NCI-H1105 treated with DMSO at 0.1 percent for 48 hours (cell line): ENCODE measurements around the gene RPS6KA2.

Source experiments
- DNase-seq: peaks from one replicate; lab custom pipeline; 2025; lab: John Stamatoyannopoulos, UW

Gene RPS6KA2

DNA sequence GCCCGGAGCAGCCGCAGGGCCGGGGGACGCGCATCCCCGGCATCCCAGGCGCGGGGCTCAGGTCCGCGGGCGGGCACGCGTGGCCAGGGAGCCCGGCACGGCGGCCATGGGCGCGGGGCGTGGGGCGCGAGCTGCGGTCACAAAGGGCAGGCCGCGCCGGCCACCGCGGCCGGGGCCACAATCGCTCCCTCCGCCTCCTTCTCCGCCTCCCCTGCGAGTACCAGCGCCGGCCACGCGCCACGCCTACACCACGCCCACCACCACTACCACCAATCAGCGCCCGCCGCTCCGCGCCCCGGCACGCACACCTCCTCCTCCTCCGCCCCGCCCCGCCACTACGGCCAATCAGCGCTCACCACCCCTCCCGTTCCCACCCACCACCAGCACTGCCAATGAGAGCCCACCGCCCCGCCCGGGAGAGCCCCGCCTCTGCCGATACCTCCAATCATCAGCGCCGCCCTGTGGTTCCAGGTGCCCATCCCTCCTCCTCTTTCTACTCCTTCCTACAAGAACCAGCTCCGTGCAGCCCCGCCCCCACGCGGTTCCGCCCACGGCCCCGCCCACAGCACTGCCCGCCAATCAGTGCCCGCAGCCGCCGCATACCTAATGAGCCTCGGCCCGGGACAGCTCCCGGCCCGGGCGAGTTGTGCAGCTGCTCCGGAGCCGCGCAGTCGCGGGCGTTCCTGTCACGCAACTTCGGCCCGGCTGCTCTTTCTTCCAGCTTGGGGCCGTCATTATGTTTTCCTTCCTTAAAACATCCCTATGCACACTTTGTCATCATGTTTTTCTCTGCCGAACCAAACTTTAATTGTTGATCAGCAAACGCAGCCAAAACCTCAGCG is at the start of gene RPS6KA2:
Gene RPS6KA2 (minus strand): TSS at position 219 of the 842 bp plus-strand sequence. CDS start 232 bp downstream, outside the sequence.
- peak; percentile 100 for DNase-seq

DNA sequence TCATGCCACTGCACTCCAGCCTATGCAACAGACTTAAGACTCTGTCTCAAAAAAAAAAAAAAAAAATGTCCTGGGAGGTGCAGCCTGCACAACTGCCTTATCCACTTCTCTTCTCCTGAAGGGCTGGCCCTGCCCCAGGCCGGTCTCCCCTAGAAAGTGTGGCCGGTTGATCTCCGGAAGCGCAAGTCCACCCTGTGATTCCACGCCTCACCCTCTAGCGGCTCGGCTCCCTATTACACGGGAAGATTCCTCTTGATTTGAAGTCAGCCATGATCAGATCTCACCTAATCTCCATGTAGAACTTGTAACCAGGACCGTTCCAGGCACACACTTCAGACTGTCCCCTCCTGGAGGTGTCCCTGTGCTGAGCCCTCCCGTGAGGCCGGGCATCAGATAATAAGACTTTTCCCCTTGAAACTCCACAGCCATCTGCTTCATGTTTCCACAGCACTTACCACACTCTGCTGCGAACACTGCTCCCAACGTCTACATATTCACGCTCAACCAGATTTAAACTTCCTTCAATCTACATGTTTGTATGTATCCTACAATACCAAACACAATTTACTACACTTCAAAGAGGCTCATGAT is 49.3 kb upstream of the RPS6KA2 start:
- DNase-seq = no peak

DNA sequence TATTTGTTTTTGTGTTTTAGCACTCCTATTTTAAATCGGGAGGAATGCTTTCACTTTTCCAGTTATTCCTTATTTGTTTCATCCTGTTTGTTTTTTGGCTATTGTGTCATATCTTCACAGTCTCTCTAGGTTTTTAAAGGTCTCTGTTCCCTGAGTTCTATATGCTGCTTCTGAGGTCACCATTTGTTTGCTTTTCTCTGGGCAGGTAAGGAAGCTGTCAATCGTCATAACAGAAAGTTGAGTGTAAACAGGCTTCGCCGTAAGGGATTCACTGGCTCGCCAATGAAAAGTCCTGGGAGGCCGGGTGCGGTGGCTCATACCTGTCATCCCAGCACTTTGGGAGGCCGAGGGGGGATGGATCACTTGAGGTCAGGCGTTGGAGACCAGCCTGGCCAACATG is 48.7 kb upstream of the RPS6KA2 start:
- DNase-seq = no peak

DNA sequence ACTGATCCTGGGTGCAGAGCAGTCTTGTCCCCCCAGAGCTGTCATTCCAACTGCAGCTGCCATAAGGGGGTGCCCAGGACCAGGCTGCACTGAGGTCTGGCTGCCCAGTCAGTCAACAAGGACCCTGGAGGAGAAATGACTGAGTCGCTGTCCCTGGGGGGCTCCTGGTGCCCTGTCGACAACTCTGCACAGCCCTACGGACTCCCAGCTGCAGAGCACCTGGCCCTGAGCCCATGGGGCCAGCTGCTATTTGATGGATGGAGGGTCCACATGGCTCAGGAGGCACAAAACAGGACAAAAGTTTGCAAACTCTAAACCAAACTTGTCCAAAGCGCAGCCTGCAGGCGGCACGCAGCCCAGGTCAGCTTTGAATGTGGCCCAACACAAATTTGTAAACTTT is 46.3 kb upstream of the RPS6KA2 start:
- no peak for DNase-seq

DNA sequence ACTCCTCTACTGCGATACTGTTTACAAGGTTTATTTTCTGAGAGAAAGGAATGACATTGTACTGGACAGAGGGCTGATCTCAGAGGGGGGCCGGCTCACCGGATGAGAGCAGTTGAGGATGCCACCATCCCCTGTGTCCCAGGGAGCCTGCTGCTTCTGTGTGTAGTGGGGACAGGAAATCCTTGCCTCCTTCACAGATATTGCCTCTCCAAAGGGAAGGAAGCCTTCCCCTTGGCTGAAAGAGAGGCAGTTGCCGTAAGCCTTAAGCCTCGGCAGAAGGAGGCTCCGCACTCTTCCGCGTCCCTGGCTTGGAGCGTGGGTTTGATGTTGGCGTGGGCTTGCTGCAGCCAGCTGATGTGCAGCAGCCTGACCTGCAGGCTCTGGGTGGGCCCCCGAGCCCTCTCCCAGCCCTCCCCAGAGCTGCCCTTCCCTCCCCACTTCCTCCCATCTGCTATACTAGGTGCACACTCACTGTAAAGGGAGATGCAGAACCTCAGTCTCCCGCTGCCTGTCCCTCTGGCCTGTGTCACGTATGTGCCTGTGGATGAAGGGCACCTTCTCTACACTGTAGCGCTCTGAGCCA is 45.7 kb upstream of the RPS6KA2 start:
- DNase-seq = no peak

DNA sequence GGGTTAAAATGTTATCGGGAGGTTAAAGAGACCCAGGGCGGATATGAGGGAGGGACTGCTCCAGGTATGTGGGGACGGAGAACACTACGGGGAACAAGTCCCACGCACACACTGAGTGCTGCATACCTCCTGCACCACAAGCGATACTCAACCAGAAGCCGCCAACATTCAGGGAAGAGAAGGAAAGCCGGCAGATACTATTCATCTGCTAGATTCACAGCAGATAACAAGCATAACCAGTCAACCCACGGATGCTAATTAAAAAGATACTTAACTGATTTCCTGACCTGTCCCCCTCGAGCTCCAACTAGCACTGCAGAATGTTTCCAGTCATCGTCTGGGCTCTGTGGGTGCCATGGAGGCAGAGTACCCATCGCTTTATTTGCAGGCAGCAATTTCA is 45.1 kb upstream of the RPS6KA2 start:
- no peak for DNase-seq

DNA sequence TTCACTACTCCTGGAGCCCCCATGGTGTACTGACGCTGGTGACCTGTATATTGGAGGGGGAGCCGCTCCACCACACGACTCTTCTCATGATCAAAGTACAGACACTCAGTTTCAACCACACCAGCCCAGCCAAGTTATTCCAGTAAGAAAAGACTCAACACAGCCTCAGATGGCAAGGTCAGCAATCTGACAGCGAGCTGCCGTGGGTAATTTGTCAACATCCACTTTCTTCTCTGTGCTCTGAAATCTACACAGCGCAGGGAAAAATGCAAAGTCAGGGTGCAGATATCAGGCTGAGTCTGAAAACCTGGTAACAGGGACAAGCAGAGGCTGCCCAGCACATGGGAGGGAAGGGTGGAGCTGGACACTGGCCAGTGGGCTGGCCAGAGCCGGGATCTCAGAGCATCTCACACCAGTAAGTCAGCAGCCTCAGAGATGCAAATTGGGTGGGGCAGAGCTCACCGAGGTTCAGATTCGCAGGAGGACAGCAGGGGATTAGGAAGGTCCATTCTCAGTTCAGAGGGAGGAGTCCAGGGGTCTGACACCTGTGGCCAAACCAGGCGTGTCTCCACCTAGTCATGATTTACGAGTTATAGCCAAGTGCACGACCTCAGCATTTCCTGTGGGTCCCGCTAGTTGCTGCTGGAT is 44.5 kb upstream of the RPS6KA2 start:
- DNase-seq = no peak

DNA sequence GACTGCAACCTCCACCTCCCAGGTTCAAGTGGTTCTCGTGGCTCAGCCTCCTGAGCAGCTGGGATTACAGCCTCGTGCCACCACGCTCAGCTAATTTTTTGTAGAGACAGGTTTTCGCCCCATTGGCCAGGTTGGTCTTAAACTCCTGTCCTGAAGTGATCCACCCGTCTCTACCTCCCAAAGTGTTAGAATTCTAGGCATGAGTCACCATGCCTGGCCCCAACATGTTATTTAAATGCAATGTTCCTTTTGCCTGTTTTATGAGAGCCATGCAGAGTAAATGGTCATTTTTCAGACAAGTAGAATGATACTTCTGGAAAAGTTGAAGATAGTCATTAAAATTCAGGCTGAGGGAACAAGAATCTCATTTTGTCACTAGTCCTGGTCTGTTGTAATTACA is 43.8 kb upstream of the RPS6KA2 start:
- no peak for DNase-seq

DNA sequence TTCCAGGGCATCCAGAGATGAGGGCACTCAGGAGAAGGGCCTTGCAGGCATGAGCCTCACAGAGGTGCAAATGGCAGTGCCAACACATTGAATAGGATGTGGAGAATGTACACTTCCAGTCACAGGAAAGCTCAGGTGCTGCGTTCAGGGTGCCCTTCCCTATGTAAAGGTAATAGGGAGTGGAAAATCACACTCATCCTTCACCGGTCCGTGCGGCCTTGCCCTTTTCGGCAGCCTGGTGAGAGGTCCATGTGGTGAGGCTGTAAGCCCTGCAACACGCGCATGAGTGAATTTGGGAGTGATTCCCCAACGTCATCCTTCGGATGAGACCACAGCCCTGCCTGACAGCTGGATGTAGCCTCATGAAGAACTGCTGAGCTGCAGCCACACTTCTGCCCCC is 43.0 kb upstream of the RPS6KA2 start:
- no peak for DNase-seq

DNA sequence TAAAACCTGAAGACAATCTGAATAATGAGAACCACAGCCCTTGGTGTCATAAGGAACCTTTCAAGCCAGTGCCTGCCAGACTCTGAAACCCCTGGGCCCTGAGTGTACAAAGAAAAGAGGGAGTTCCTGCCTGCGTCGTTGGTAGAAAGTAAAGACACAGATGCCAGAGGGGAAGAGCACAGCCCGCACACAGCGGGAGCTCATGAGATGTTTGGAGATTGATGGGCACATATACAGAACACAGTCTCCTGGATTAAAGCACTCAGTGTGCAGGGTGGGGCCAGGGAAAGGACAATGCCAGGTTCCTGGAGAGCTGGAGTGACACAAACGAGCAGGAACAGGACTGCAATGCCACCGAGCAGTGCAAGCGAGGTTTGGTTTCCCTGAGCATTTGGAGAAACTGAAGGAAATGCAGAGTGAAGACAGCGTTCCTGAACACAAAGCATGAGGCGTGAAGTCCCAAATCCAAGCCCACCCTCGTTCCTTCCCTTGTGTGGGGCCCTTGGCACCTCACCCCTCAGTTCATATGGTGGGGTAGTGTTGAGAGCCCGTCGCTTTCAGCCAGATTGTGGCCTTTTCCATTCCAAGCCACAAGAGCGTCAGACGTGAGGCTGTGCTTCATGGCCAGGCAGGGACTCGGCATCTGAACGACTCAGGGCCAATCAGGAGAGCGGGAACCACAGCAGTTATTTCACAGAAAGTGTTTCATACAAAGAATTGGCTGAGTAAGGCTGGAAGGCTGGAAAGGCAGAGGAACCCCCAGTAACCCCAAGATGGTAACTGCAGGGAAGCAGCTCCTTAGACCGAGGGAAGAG is 41.0 kb upstream of the RPS6KA2 start:
- no peak for DNase-seq

DNA sequence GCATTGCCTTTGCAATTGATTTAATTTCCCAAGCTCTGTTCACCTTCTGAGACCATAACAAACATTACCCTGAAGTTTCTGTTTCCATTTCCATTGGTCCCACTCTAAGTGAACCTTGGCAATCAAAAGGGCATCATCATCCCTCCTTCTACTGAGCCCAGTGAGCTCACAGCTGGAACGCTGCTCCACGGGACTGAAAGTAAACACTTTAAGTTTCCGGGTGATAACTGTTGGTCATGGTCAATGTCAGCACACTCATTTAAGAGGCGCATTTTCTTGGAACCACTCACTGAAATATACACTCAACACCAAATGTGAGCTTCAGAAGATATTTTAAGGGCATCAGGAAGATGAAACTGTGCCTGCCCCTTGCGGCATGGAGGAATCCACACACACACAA is 37.1 kb upstream of the RPS6KA2 start:
- DNase-seq = no peak

DNA sequence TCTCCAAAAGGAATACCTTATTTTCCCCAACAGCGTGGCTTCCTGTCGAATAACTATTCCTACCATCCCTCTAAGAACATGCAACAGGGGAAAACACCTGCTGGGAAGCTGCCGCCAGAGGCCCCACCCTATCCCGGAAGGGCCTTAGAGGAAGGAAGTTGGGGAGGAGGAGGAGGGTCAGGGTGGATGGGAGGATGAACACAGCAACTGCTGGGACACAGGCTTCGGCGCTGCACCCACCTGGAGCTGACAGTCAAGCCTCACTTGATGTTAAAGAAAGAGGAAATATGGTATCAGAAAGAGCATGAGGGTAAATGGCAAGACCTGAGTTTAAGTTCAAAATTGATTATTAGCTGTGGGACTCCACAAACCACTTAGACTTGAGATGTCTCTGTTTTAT is 36.5 kb upstream of the RPS6KA2 start:
- DNase-seq = no peak

DNA sequence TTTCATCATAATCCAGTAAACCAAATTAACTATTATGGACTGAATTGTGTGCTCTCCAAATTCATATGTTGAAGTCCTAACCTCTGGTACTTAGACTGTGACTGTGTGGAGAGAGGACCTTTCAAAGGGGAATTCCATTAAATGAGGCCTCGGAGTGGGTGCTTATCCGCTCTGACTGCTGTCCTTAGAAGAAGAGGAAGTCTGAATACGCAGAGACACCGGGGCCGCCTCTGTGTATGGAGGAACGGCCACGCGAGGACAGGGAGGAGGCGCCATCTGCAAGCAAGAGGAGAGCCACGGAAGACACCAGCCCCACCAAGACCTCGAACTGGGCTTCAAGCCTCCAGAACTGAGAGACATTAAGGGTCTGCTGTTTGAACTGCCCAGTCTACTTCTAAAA is 35.6 kb upstream of the RPS6KA2 start:
- DNase-seq = no peak

DNA sequence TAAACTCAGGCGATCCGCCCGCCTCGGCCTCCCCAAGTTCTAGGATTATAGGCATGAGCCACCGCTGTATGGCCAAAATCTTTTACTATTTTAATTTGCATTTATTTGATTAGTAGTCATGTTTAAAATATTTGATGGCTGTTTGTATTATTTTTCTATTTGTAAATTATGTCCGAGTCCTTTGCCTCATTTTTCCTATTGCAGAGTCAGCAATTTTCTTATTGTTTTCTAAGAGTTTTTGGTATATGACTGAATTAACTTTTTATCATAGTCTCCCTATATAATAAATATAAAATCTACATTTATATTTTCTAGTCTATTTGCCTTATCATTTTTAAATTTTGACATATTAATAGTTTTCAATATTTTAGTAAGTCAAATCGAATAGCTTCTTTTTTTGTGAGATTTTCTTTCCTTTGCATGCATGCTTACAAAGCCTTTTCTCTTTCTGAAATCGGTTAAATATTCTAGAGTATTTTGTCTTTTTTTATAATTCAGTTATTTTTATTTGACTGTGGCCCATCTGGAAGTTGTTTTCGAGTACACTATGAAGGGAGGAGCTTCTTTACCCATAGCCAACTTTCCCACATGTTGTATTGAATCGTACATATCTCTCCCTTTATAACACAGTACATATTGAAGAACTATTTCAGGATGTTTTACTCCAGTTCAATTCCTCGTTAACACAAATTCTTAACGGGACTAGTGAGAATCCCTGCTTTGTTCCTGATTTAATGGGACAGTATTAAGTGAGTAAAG is 34.5 kb upstream of the RPS6KA2 start:
- DNase-seq = no peak

DNA sequence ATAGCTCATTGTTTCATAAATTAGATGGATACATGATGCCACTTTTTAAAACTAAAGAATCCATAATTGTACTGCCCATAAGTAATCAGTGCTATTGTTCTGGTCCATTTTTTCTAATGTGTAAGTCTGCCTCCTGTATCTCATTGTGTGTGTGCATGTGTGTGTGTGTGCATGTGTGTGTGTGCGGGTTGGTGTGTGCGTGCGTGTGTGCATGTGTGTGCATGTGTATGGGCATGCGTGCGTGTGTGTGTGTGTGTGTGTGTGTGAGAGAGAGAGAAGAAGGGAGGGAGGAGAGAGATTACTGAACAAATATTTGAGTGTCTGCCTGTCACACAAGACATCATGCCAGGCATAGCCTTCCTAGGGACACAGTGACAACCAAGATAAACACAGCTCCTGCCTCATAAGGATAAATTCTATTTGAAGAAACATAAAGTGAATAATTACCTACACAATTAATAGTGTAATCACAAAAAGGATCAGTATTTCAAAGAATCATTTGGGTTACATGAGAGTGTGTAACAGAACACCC is 33.2 kb upstream of the RPS6KA2 start:
- no peak for DNase-seq

DNA sequence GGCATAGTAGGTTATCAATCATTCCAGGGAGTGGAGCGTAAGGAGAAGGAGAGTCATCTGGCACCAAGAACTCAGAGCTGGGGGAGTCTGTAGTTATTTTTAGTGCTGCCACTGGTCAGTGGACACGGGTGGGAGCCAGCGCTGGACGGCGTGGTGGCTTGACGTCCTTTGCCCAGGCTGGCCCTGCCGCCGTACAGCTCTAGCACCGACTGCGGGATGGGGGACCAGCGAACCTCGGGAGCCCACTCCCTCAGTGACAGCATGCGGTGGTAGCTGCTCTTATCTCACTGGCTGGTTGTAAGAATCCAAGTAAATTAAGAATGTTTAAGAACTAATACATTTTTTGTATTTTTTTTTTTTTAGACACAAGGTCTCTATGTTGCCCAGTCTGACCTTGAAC is 32.5 kb upstream of the RPS6KA2 start:
- DNase-seq = no peak

DNA sequence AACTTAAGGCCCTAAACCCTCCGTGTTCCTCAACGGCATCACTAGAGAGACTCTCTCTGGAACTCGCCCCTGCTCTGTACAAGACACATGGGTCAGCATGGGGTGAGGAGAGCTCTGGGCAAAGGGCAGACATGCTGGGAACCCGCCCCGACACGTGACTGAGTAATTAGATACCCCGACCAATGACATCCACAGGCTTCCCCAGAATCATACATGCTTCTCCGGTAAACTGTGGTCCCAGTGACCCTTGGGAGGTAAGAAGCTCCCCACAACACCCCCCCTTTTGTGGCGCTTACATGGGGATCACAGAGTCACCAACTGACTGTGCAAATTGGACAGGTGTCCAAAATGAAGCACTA is 31.7 kb upstream of the RPS6KA2 start:
- no peak for DNase-seq

DNA sequence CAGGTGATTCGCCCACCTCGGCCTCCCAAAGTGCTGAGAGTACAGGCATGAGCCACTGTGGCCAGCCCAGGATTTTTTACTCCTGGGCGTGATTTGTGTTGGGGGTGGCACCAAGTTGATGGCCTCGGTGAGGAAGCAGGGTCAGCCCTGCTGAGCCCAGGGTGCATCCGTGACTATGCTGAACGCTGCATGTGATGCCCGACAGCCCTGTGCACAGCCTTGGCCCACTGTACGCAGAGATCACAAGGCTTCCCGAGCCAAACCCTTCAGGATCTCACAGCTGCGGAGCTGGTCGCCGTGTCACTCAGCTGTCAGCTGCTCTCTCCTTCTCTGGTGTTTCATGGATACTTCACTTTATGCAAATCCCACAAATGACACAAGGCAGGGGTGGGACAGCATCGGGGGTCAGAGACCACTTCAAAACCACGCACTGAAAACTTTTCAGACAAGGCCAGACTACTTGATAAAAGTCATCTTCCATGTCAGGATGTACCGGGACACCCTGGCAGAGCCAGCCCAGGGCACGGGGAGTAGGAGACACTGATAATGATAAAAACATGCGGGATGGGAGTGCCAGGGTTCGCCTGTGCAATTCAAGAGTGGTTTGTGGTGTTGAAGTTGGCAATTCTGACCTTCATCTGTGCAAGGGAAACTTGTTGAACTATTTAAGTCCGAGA is 31.2 kb upstream of the RPS6KA2 start:
- no peak for DNase-seq

DNA sequence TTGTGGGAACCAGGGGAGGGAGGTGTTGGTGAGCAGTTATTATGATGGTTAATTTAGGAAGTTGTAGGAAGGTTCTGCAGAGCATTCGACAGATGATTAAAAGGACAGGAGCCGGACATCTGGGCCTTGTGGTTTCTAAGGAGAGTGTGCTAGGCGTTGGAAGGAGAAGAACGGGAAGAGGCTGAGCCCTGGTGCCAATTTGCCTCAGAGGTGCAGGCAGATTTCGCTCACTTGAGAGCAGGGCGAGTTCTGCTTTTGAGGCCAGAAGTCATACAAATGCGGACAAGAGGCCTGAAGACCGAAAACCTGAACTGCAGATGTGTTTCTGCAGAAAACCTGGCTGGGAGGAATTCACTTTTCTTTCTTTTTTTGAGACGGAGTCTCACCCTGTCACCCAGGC is 30.5 kb upstream of the RPS6KA2 start:
- no peak for DNase-seq
